Keratinocyte (primary cell): ENCODE data around the gene DSCAML1. TPM values are rescaled to one million over a fixed set of nuclear protein-coding genes. Genes with fewer than 3 reads are reported as not detected.

Experiments
- DNase-seq: peaks from one replicate; pipeline ENCODE4 v3.0.0-alpha.2; 2011; ENCODE audit warnings: low read depth, missing footprints, low spot score
- FAIRE-seq: peaks from 2 replicates; lab custom pipeline; 2011; peaks lifted over from hg19 to GRCh38; lab: Jason Lieb, UNC
- H2AFZ ChIP-seq: 2 replicates; pipeline ENCODE4 v1.6.0; 2012; ENCODE audit warnings: low read length, control low read depth, inconsistent platforms; ENCODE audit not compliant: control insufficient read depth
- H3K27ac ChIP-seq: 2 replicates; pipeline ENCODE4 v1.5.1; 2011; ENCODE audit warnings: low read length; ENCODE audit not compliant: control insufficient read depth, insufficient read depth
- H3K27me3 ChIP-seq: 3 replicates; pipeline ENCODE4 v1.6.0; 2011; ENCODE audit warnings: low read length; ENCODE audit not compliant: control insufficient read depth, insufficient read depth; ENCODE audit errors: extremely low read depth
- H3K36me3 ChIP-seq, 2 experiments: 2 replicates in 1 of 2; 3 replicates in 1 of 2; pipeline ENCODE4 v1.5.1; 2011; ENCODE audit warnings: low read length in 2 of 2, mild to moderate bottlenecking in 1 of 2; ENCODE audit not compliant: control insufficient read depth in 2 of 2, insufficient read depth in 2 of 2; ENCODE audit errors: extremely low read depth in 1 of 2
- H3K4me1 ChIP-seq: 3 replicates; pipeline ENCODE4 v1.5.1; 2011; ENCODE audit warnings: low read length; ENCODE audit not compliant: control insufficient read depth, insufficient read depth; ENCODE audit errors: extremely low read depth
- H3K4me2 ChIP-seq: 3 replicates; pipeline ENCODE4 v1.6.0; 2011; ENCODE audit warnings: low read depth, low read length; ENCODE audit not compliant: control insufficient read depth, insufficient read depth; ENCODE audit errors: extremely low read depth
- H3K4me3 ChIP-seq, 3 experiments: fragments of 200-600 bp in 1 of 3; sonication (generic) in 1 of 3; 2 replicates in 2 of 3; 3 replicates in 1 of 3; pipeline ENCODE4 v1.5.1; 2011 to 2016; ENCODE audit warnings: low read length in 3 of 3, mild to moderate bottlenecking in 3 of 3, control low read depth in 2 of 3, inconsistent platforms in 1 of 3, low read depth in 1 of 3, mixed read lengths in 1 of 3, mixed run types in 1 of 3, moderate library complexity in 1 of 3; ENCODE audit not compliant: control insufficient read depth in 2 of 3, insufficient read depth in 2 of 3; ENCODE audit errors: extremely low read depth in 1 of 3
- H3K79me2 ChIP-seq: 2 replicates; pipeline ENCODE4 v1.6.0; 2012; ENCODE audit warnings: low read length; ENCODE audit not compliant: control insufficient read depth, insufficient read depth
- H3K9ac ChIP-seq: 3 replicates; pipeline ENCODE4 v1.6.0; 2011; ENCODE audit warnings: low read length; ENCODE audit not compliant: control insufficient read depth, insufficient read depth; ENCODE audit errors: extremely low read depth
- H3K9me1 ChIP-seq: 3 replicates; pipeline ENCODE4 v1.6.0; 2011; ENCODE audit warnings: low read length; ENCODE audit not compliant: control insufficient read depth, insufficient read depth; ENCODE audit errors: extremely low read depth
- H3K9me3 ChIP-seq: 2 replicates; pipeline ENCODE4 v1.5.1; 2012; ENCODE audit warnings: low read depth, low read length; ENCODE audit not compliant: control insufficient read depth
- H4K20me1 ChIP-seq: 3 replicates; pipeline ENCODE4 v1.6.0; 2011; ENCODE audit warnings: low read length; ENCODE audit not compliant: control insufficient read depth, insufficient read depth; ENCODE audit errors: extremely low read depth
- EZH2 ChIP-seq: IDR thresholded peaks from one replicate; pipeline ENCODE4 v1.6.1; 2012; ENCODE audit warnings: inconsistent platforms, mild to moderate bottlenecking, low read length, moderate library complexity
- dilution Hi-C: fragments of 300-500 bp; cut with MboI; formaldehyde crosslinking; loops from one replicate; pipeline ENCODE4 v1.7.0; 2020; ENCODE audit warnings: low sequenced_read_pairs; ENCODE audit not compliant: extremely low pct_ligation_motif_present
- polyA plus RNA-seq, 5 experiments: library from polyadenylated mRNA; depleted of rRNA in 3 of 5; stranded (reverse) in 3 of 5; stranded (forward) in 1 of 5; unstranded in 1 of 5; fragments of >200 nt; gene quantifications; 1 replicate in 1 of 5; 2 replicates in 3 of 5; 3 replicates in 1 of 5; pipeline versions ENCODE4 v1.2.1 to v1.2.3, GENCODE V29; 2011 to 2012; ENCODE audit warnings: missing spikeins in 2 of 5, low read depth in 1 of 5, low replicate concordance in 1 of 5
- TF ChIP-seq, protein P1 (sequence below), 3 experiments: IDR thresholded peaks in 1 of 3; conservative IDR thresholded peaks in 1 of 3; optimal IDR thresholded peaks in 1 of 3; 2 replicates in 2 of 3; 3 replicates in 1 of 3; pipeline versions ENCODE3 to v1.5.1; 2011; ENCODE audit warnings: low read length in 3 of 3, mild to moderate bottlenecking in 3 of 3, moderate library complexity in 2 of 3, control low read depth in 1 of 3, inconsistent platforms in 1 of 3; ENCODE audit not compliant: insufficient read depth in 2 of 3; ENCODE audit errors: extremely low read depth in 1 of 3

Gene DSCAML1
- polyA plus RNA-seq, 1 donor (not counting 4 experiments of a cell fraction or from before 2014, with no cell fraction given), result not detected

DNA sequence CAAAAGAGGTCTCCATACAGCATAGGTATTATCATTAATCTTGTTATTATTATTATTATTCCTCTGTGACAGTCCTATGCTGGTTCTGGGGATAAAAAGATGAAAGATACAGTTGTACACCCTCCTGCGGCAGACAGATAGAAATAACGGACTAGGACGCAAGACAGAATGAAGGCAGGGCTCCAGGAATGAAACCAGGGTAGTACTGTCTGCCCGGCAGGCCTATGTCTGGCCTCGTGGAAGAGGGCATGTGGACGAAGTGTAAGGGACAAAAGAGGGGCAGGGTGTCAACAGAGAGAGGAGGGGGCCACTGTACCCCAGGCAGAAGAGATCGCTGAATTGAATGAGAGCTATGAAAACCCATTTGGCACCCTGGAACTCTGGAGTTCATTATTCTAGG is 25.2 kb downstream of the DSCAML1 start:
- Histone ChIP-seq H3K9ac (no peak overlapping the region), H3K27me3 (peaks cover 6% of the 10 kb centered on the region), H3K36me3 (no peaks in the 10 kb centered on the region), H4K20me1 (peaks cover under 1% of the 10 kb centered on the region), H3K4me1 (no peaks in the 10 kb centered on the region), H3K4me3 (no peak overlapping the region), H3K79me2 (no peaks in the 10 kb centered on the region), H3K4me2 (no peak overlapping the region), H2AFZ (no peak overlapping the region), H3K9me3 (no peaks in the 10 kb centered on the region), H3K9me1 (no peaks in the 10 kb centered on the region), H3K27ac (no peak overlapping the region)
- dilution Hi-C loops, result no loop called here
- no peak for FAIRE-seq
- DNase-seq, result no peak
- TF ChIP-seq, protein P1, sequence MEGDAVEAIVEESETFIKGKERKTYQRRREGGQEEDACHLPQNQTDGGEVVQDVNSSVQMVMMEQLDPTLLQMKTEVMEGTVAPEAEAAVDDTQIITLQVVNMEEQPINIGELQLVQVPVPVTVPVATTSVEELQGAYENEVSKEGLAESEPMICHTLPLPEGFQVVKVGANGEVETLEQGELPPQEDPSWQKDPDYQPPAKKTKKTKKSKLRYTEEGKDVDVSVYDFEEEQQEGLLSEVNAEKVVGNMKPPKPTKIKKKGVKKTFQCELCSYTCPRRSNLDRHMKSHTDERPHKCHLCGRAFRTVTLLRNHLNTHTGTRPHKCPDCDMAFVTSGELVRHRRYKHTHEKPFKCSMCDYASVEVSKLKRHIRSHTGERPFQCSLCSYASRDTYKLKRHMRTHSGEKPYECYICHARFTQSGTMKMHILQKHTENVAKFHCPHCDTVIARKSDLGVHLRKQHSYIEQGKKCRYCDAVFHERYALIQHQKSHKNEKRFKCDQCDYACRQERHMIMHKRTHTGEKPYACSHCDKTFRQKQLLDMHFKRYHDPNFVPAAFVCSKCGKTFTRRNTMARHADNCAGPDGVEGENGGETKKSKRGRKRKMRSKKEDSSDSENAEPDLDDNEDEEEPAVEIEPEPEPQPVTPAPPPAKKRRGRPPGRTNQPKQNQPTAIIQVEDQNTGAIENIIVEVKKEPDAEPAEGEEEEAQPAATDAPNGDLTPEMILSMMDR (optimal IDR thresholded peaks at IDR 0.05 in 1 of 3, IDR thresholded peaks at IDR 0.05 in 1 of 3, conservative IDR thresholded peaks at IDR 0.05 in 1 of 3; ENCODE audit: extremely low read depth in 1 of 3, insufficient read depth in 2 of 3, low read length in 3 of 3), result no peak
- no peak for TF ChIP-seq EZH2

DNA sequence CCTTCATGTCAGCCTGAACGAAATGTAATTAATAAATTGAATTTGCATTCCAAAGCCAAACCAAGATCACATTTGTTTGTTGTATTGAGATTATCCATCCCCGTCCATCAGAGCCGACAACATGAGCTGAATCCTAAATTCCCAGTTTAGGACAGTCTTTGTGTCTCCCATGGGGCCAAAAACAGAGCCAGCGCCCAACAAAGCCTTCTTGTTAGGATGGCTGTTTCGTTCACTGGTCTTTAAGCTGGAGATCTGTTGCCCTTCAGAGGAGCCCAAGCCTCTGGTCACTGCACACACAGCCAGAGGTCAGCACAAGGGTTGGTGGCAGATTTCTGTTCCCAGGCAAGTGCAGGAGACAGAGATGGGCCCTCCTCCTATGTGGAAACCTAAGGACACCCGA is 25.8 kb downstream of the DSCAML1 start:
- no peaks in the 10 kb centered on the region for H3K9me3 ChIP-seq
- no peak overlapping the region for H3K9ac ChIP-seq
- peaks cover 6% of the 10 kb centered on the region for H3K27me3 ChIP-seq
- no peak overlapping the region for H3K4me2 ChIP-seq
- H3K9me1 ChIP-seq, result no peaks in the 10 kb centered on the region
- dilution Hi-C loops, result no loop called here
- no peak overlapping the region for H2AFZ ChIP-seq
- FAIRE-seq (no peak), DNase-seq (no peak)
- TF ChIP-seq EZH2, result no peak
- TF ChIP-seq, protein P1 (optimal IDR thresholded peaks at IDR 0.05 in 1 of 3, IDR thresholded peaks at IDR 0.05 in 1 of 3, conservative IDR thresholded peaks at IDR 0.05 in 1 of 3; ENCODE audit: extremely low read depth in 1 of 3, insufficient read depth in 2 of 3, low read length in 3 of 3), result no peak
- H3K79me2 ChIP-seq, result no peaks in the 10 kb centered on the region
- no peak overlapping the region for H3K4me3 ChIP-seq
- H3K27ac ChIP-seq, result no peak overlapping the region
- no peaks in the 10 kb centered on the region for H3K4me1 ChIP-seq
- H4K20me1 ChIP-seq, result no peaks in the 10 kb centered on the region
- H3K36me3 ChIP-seq, result no peaks in the 10 kb centered on the region
